CD14-positive monocyte (primary cell): ENCODE data around the gene MICU1. TPM values are rescaled to one million over a fixed set of nuclear protein-coding genes. Genes with fewer than 3 reads are reported as not detected.

Experiments
- DNase-seq, 3 donors: peaks; one replicate each; pipeline ENCODE4 v3.0.0-alpha.2; 2011 to 2022
- H2AFZ ChIP-seq: 2 replicates; pipeline ENCODE4 v1.6.0; 2012; ENCODE audit warnings: mild to moderate bottlenecking, low read depth, low read length, inconsistent platforms; ENCODE audit not compliant: insufficient read depth, poor library complexity, severe bottlenecking
- H3K27ac ChIP-seq, 2 donors: 1 replicate in 1 of 2; 2 replicates in 1 of 2; pipeline ENCODE4 v1.5.1; 2012 to 2013; ENCODE audit warnings: low read length in 2 of 2, control low read depth in 1 of 2, inconsistent platforms in 1 of 2, low read depth in 1 of 2, mild to moderate bottlenecking in 1 of 2
- H3K27me3 ChIP-seq, 2 donors: one replicate each; pipeline versions ENCODE4 v1.6.0 to v1.6.1; 2011 to 2013; ENCODE audit warnings: low read length in 2 of 2; ENCODE audit not compliant: control insufficient read depth in 2 of 2, insufficient read depth in 2 of 2
- H3K36me3 ChIP-seq, 2 donors: replicated peaks in 1 of 2; 1 replicate in 1 of 2; 2 replicates in 1 of 2; pipeline versions ENCODE4 v1.5.1 to v1.6.1; 2012 to 2013; ENCODE audit warnings: low read length in 2 of 2, control low read depth in 1 of 2, inconsistent platforms in 1 of 2, mild to moderate bottlenecking in 1 of 2; ENCODE audit not compliant: insufficient read depth in 2 of 2, control insufficient read depth in 1 of 2
- H3K4me1 ChIP-seq, 2 donors: 1 replicate in 1 of 2; 2 replicates in 1 of 2; pipeline versions ENCODE4 v1.5.1 to v1.6.1; 2012 to 2013; ENCODE audit warnings: low read length in 2 of 2, control low read depth in 1 of 2, inconsistent platforms in 1 of 2, mild to moderate bottlenecking in 1 of 2, moderate library complexity in 1 of 2; ENCODE audit not compliant: insufficient read depth in 2 of 2, control insufficient read depth in 1 of 2
- H3K4me2 ChIP-seq: replicated peaks from 2 replicates; pipeline ENCODE3; 2012; ENCODE audit warnings: low read length, moderate library complexity, mild to moderate bottlenecking; ENCODE audit not compliant: poor library complexity, severe bottlenecking; ENCODE audit errors: extremely low read depth
- H3K4me3 ChIP-seq, 3 experiments: fragments of 200-600 bp in 1 of 3; sonication (generic) in 1 of 3; replicated peaks in 1 of 3; 1 replicate in 2 of 3; 2 replicates in 1 of 3; pipeline ENCODE4 v1.5.1; 2011 to 2013; ENCODE audit warnings: low read length in 3 of 3, mild to moderate bottlenecking in 3 of 3, control low read depth in 2 of 3, low read depth in 2 of 3, inconsistent platforms in 1 of 3, moderate library complexity in 1 of 3
- H3K79me2 ChIP-seq: 2 replicates; pipeline ENCODE4 v1.6.0; 2012; ENCODE audit warnings: mild to moderate bottlenecking, control low read depth, inconsistent platforms, low read length, moderate library complexity; ENCODE audit not compliant: insufficient read depth
- H3K9ac ChIP-seq: 2 replicates; pipeline ENCODE4 v1.6.0; 2017; ENCODE audit warnings: low read length, mild to moderate bottlenecking; ENCODE audit not compliant: insufficient read depth, poor library complexity, severe bottlenecking
- H3K9me3 ChIP-seq, 2 donors: replicated peaks in 1 of 2; 1 replicate in 1 of 2; 2 replicates in 1 of 2; pipeline versions ENCODE4 v1.5.1 to v1.6.1; 2012 to 2013; ENCODE audit warnings: low read length in 2 of 2, control low read depth in 1 of 2; ENCODE audit not compliant: control insufficient read depth in 1 of 2, insufficient read depth in 1 of 2
- H4K20me1 ChIP-seq: 2 replicates; pipeline ENCODE4 v1.6.0; 2012; ENCODE audit warnings: mild to moderate bottlenecking, low read length, control low read depth, moderate library complexity; ENCODE audit not compliant: insufficient read depth
- H3K27ac Mint-ChIP-seq, 7 donors: one replicate each; pipeline ENCODE4 v1.8.0; 2020; ENCODE audit warnings: mild to moderate bottlenecking in 7 of 7, mixed read lengths in 7 of 7, moderate library complexity in 6 of 7, inconsistent platforms in 2 of 7
- H3K27me3 Mint-ChIP-seq, 3 donors: one replicate each; pipeline ENCODE4 v1.8.0; 2021 to 2022; ENCODE audit warnings: low read depth in 3 of 3, mild to moderate bottlenecking in 3 of 3, mixed read lengths in 3 of 3, moderate library complexity in 3 of 3, inconsistent platforms in 1 of 3
- H3K36me3 Mint-ChIP-seq, 2 donors: one replicate each; pipeline ENCODE4 v1.8.0; 2020; ENCODE audit warnings: mixed read lengths in 2 of 2, inconsistent platforms in 1 of 2, mild to moderate bottlenecking in 1 of 2
- H3K4me1 Mint-ChIP-seq: one replicate; pipeline ENCODE4 v1.8.0; 2020; ENCODE audit warnings: mild to moderate bottlenecking, mixed read lengths
- H3K4me3 Mint-ChIP-seq, 2 donors: one replicate each; pipeline ENCODE4 v1.8.0; 2020; ENCODE audit warnings: mild to moderate bottlenecking in 2 of 2, mixed read lengths in 2 of 2, moderate library complexity in 1 of 2
- H3K9me3 Mint-ChIP-seq, 7 donors: one replicate each; pipeline ENCODE4 v1.8.0; 2020 to 2022; ENCODE audit warnings: mixed read lengths in 7 of 7, mild to moderate bottlenecking in 6 of 7, moderate library complexity in 6 of 7, inconsistent platforms in 2 of 7
- WGBS: methylation state at CpG from one replicate; pipeline ENCODE4 v1.1.5; 2013; ENCODE audit warnings: missing lambda C conversion rate; ENCODE audit not compliant: insufficient coverage; 5-methylcytosine and 5-hydroxymethylcytosine counted together
- intact Hi-C, 2 donors: fragments of 100-400 bp; cut with micrococcal nuclease; formaldehyde crosslinking; loops; one replicate each; pipeline versions ENCODE4 v1.15.0 to v1.15.1; 2023
- polyA plus RNA-seq, 3 donors: library from polyadenylated mRNA; depleted of rRNA in 1 of 3; unstranded in 2 of 3; stranded (reverse) in 1 of 3; fragments of 300-500 nt in 2 of 3; fragments of >200 nt in 1 of 3; fragmentation: Illumina TruSeq in 2 of 3; gene quantifications; 1 replicate in 2 of 3; 2 replicates in 1 of 3; pipeline ENCODE4 v1.2.3, GENCODE V29; 2012 to 2021
- TF ChIP-seq, protein P1 (sequence below): fragments of 200-600 bp; IDR thresholded peaks from one replicate; pipeline ENCODE4 v1.8.0; 2022; ENCODE audit warnings: antibody characterized with exemption, mild to moderate bottlenecking

Gene MICU1
- polyA plus RNA-seq, 3 donors, result 51.1 to 76.4 (median 51.7) TPM

DNA sequence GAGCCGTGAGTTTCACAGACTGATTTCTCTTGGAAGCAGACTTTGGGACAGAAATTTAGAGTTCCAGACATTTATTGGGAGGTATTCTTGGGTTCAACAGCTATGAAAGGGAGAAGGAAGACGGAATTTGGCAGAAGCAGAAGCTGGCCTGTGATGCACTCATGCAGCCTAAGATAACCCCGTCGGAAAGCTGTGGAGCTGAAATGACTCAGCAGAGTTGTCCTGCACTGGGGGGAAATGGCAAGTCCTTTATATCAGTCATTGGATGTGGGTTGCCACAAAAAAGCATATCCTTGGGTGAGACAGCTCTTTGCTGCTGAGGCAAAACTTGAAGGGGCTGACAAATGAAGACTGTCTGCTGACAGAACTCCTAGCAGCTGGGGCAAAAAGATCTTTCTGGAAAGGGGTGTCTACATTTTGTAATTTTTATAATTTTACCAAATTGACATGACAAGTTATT is 11.5 kb upstream of the MICU1 start:
- TF ChIP-seq, protein P1, sequence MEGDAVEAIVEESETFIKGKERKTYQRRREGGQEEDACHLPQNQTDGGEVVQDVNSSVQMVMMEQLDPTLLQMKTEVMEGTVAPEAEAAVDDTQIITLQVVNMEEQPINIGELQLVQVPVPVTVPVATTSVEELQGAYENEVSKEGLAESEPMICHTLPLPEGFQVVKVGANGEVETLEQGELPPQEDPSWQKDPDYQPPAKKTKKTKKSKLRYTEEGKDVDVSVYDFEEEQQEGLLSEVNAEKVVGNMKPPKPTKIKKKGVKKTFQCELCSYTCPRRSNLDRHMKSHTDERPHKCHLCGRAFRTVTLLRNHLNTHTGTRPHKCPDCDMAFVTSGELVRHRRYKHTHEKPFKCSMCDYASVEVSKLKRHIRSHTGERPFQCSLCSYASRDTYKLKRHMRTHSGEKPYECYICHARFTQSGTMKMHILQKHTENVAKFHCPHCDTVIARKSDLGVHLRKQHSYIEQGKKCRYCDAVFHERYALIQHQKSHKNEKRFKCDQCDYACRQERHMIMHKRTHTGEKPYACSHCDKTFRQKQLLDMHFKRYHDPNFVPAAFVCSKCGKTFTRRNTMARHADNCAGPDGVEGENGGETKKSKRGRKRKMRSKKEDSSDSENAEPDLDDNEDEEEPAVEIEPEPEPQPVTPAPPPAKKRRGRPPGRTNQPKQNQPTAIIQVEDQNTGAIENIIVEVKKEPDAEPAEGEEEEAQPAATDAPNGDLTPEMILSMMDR, result no peak
- H3K27ac ChIP-seq, result peak overlapping the region; percentile 17 to 48
- H3K4me2 ChIP-seq, result peak overlapping the region; percentile 51
- no peaks in the 10 kb centered on the region for H3K27me3 ChIP-seq
- H3K79me2 ChIP-seq, result no peaks in the 10 kb centered on the region
- peaks cover 0 to 2% (median 0%) of the 10 kb centered on the region in 3 donors for H3K27me3 Mint-ChIP-seq
- no peak overlapping the region for H3K4me3 ChIP-seq
- H3K4me1 ChIP-seq, result peaks cover 28 to 31% of the 10 kb centered on the region in 2 donors
- H4K20me1 ChIP-seq, result no peaks in the 10 kb centered on the region
- H3K27ac Mint-ChIP-seq, result peak overlapping the region in 6 of 7 donors; percentile 70 to 89 (median 82)
- H3K4me1 Mint-ChIP-seq, result peaks cover 25% of the 10 kb centered on the region
- DNase-seq, result peak; percentile 78 to 86 (median 79)
- H3K9me3 Mint-ChIP-seq, result peaks cover 0 to 3% (median 0%) of the 10 kb centered on the region in 7 donors
- peaks cover 0 to 1% of the 10 kb centered on the region in 2 donors for H3K36me3 Mint-ChIP-seq
- no peaks in the 10 kb centered on the region for H3K9me3 ChIP-seq
- intact Hi-C loops, result no loop called here
- no peaks in the 10 kb centered on the region for H3K36me3 ChIP-seq
- peak overlapping the region in 1 of 2 donors; percentile 17 for H3K4me3 Mint-ChIP-seq
- 0% methylated on average over 4 of the region's 4 CpGs for WGBS
- H2AFZ ChIP-seq, result peak overlapping the region; percentile 35
- H3K9ac ChIP-seq, result no peak overlapping the region

DNA sequence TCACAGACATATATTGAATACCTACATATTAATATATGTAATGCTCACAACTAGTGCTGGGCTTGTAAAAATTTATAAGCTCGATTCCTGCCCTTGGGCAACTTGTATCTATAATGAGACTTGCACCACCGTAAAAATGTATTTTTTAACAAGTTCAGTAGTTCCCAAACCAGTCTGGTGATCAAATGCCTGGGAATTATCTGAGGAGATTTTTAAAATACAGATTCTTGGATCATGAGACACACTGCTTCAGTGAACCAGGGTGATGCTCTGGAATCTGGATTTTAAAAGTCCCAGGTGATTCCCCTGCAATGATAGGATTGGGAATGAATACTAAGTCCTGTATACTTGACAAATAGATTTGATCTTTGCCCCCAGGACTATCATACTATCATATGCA is 4.3 kb upstream of the MICU1 start:
- intact Hi-C loops, result no loop called here
- Histone ChIP-seq H3K27me3 (no peaks in the 10 kb centered on the region), H4K20me1 (no peaks in the 10 kb centered on the region), H3K36me3 (no peaks in the 10 kb centered on the region), H3K27ac (no peak overlapping the region), H3K79me2 (peaks cover 13% of the 10 kb centered on the region), H3K4me3 (no peak overlapping the region), H3K4me2 (no peak overlapping the region), H3K9me3 (no peaks in the 10 kb centered on the region), H3K4me1 (peaks cover 8 to 14% of the 10 kb centered on the region in 2 donors), H3K9ac (no peak overlapping the region), H2AFZ (no peak overlapping the region)
- peaks cover 4% of the 10 kb centered on the region for H3K4me1 Mint-ChIP-seq
- H3K4me3 Mint-ChIP-seq, result no peak overlapping the region
- H3K9me3 Mint-ChIP-seq, result no peaks in the 10 kb centered on the region
- H3K27ac Mint-ChIP-seq, result no peak overlapping the region
- no peaks in the 10 kb centered on the region for H3K36me3 Mint-ChIP-seq
- TF ChIP-seq, protein P1, result no peak
- H3K27me3 Mint-ChIP-seq, result peaks cover 0 to 4% (median 1%) of the 10 kb centered on the region in 3 donors
- DNase-seq, result no peak
- WGBS, result 100% methylated on average over 1 of the region's 2 CpGs
